ENCODE results near the gene HMGN3.

DNA sequence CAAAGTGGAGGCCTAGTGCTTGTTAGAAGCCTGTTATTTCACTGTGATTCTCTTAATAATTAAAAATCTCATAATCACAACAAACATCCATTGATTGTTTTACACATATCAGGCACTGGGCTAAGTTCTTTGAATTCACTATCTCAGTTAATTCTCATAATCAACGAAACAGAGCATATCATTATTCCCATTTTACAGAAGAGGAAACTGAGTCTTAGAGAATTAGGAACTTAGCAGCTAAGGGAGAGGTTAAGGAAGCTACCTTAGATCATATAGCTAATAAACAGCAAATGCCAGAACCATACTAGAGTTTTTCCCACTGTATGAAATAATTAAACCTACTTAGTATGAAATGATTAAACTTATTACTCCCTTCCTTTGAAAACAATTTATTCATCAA is 7.0 kb downstream of the HMGN3 start:
- TF ChIP-seq EZH2phosphoT487 (IDR thresholded peaks at IDR 0.05; ENCODE audit: borderline replicate concordance, low read length), result no peak
- TF ChIP-seq, protein P1, sequence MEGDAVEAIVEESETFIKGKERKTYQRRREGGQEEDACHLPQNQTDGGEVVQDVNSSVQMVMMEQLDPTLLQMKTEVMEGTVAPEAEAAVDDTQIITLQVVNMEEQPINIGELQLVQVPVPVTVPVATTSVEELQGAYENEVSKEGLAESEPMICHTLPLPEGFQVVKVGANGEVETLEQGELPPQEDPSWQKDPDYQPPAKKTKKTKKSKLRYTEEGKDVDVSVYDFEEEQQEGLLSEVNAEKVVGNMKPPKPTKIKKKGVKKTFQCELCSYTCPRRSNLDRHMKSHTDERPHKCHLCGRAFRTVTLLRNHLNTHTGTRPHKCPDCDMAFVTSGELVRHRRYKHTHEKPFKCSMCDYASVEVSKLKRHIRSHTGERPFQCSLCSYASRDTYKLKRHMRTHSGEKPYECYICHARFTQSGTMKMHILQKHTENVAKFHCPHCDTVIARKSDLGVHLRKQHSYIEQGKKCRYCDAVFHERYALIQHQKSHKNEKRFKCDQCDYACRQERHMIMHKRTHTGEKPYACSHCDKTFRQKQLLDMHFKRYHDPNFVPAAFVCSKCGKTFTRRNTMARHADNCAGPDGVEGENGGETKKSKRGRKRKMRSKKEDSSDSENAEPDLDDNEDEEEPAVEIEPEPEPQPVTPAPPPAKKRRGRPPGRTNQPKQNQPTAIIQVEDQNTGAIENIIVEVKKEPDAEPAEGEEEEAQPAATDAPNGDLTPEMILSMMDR (conservative IDR thresholded peaks at IDR 0.05; ENCODE audit: low read depth, low read length), result no peak
